MM.1S (cell line): ENCODE measurements around the gene KLF9.

Source experiments
- DNase-seq: peaks from one replicate; pipeline ENCODE4 v3.0.0-alpha.2; 2015
- H2AFZ ChIP-seq: fragments of 300-600 bp; sonication (generic); 2 replicates; pipeline ENCODE4 v1.6.0; 2016; ENCODE audit warnings: antibody characterized with exemption, low read length
- H3F3A ChIP-seq: fragments of 300-600 bp; sonication (generic); 2 replicates; pipeline ENCODE4 v1.6.1; 2016; ENCODE audit warnings: mild to moderate bottlenecking, antibody characterized with exemption, low read length, moderate library complexity, mixed read lengths; ENCODE audit not compliant: insufficient read depth
- H3K27ac ChIP-seq: fragments of 300-600 bp; sonication (generic); 2 replicates; pipeline ENCODE4 v1.5.1; 2016; ENCODE audit warnings: mild to moderate bottlenecking, low read length
- H3K27me3 ChIP-seq: fragments of 300-600 bp; sonication (generic); replicated peaks from 2 replicates; pipeline ENCODE4 v1.6.0; 2016; ENCODE audit warnings: low read length; ENCODE audit not compliant: insufficient read depth
- H3K36me3 ChIP-seq: fragments of 300-600 bp; sonication (generic); replicated peaks from 2 replicates; pipeline ENCODE4 v1.6.1; 2016; ENCODE audit warnings: mild to moderate bottlenecking, low read length, mixed read lengths; ENCODE audit not compliant: insufficient read depth
- H3K4me1 ChIP-seq: fragments of 300-600 bp; sonication (generic); 2 replicates; pipeline ENCODE4 v1.6.1; 2016; ENCODE audit warnings: low read length, mixed read lengths
- H3K4me2 ChIP-seq: fragments of 300-600 bp; sonication (generic); 2 replicates; pipeline ENCODE4 v1.6.0; 2016; ENCODE audit warnings: low read depth, low read length
- H3K4me3 ChIP-seq: fragments of 300-600 bp; sonication (generic); 2 replicates; pipeline ENCODE4 v1.5.1; 2016; ENCODE audit warnings: low read length, mixed read lengths
- H3K79me2 ChIP-seq: fragments of 300-600 bp; sonication (generic); 2 replicates; pipeline ENCODE4 v1.6.1; 2016; ENCODE audit warnings: mixed run types, low read length, mixed read lengths
- H3K9ac ChIP-seq: fragments of 300-600 bp; sonication (generic); 2 replicates; pipeline ENCODE4 v1.6.1; 2016; ENCODE audit warnings: low read length, mixed read lengths
- H3K9me2 ChIP-seq: fragments of 300-600 bp; sonication (generic); replicated peaks from 2 replicates; pipeline ENCODE4 v1.6.1; 2016; ENCODE audit warnings: mild to moderate bottlenecking, low read length, mixed read lengths; ENCODE audit not compliant: insufficient read depth
- H3K9me3 ChIP-seq: fragments of 300-600 bp; sonication (generic); replicated peaks from 2 replicates; pipeline ENCODE4 v1.6.1; 2016; ENCODE audit warnings: mild to moderate bottlenecking, low read length, mixed read lengths; ENCODE audit not compliant: insufficient read depth
- H4K20me1 ChIP-seq: fragments of 300-600 bp; sonication (generic); 2 replicates; pipeline ENCODE4 v1.6.1; 2016; ENCODE audit warnings: mild to moderate bottlenecking, low read length, moderate library complexity, mixed read lengths; ENCODE audit not compliant: insufficient read depth
- CTCF ChIP-seq: fragments of 300-600 bp; sonication (generic); IDR thresholded peaks from 2 replicates; pipeline ENCODE4 v1.5.1; 2016; ENCODE audit warnings: antibody characterized with exemption, low read length, mixed read lengths
- EZH2 ChIP-seq: fragments of 300-600 bp; sonication (generic); optimal IDR thresholded peaks from 2 replicates; pipeline ENCODE3; 2017; ENCODE audit warnings: low read depth, mild to moderate bottlenecking, antibody characterized with exemption, low read length, mixed read lengths
- EZH2phosphoT487 ChIP-seq: fragments of 300-600 bp; sonication (generic); IDR thresholded peaks from 2 replicates; pipeline ENCODE4 v1.6.1; 2018; ENCODE audit warnings: antibody characterized with exemption, low read length

The KLF9 gene

GRCh38 chr9:70429899-70430298 is 15.4 kb upstream of the KLF9 start:
- no peaks in the 10 kb centered on the region for H3K9me3 ChIP-seq
- no peak for DNase-seq
- no peaks in the 10 kb centered on the region for H3K79me2 ChIP-seq
- no peaks in the 10 kb centered on the region for H3K4me1 ChIP-seq
- no peaks in the 10 kb centered on the region for H3K36me3 ChIP-seq
- no peak overlapping the region for H2AFZ ChIP-seq
- H3K4me2 ChIP-seq: no peak overlapping the region
- no peak overlapping the region for H3K27ac ChIP-seq
- no peak overlapping the region for H3K4me3 ChIP-seq
- H3K9me2 ChIP-seq: no peaks in the 10 kb centered on the region
- no peak overlapping the region for H3K9ac ChIP-seq
- TF ChIP-seq CTCF (no peak), EZH2 (no peak), EZH2phosphoT487 (no peak)
- H4K20me1 ChIP-seq: no peaks in the 10 kb centered on the region
- no peaks in the 10 kb centered on the region for H3K27me3 ChIP-seq
- H3F3A ChIP-seq: no peaks in the 10 kb centered on the region

DNA sequence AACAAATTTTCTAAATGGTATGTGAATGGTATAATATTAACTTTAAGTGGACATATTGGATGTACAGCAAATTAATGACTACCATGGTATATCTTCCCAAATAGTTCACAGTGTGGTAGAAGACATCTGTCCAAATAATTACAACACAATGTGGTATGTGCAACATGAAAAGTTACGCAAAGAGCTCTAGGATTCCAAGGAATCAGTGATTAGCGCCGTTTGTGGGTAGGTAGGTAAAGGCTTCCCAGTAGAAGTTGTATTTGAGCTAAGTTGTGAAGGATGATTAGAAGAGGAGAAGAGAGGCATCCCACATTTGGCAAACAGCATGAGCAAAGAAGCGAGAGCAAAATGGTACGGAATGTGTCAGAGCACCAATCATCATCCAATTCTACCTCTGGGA is 14.3 kb upstream of the KLF9 start:
- Histone ChIP-seq H4K20me1 (no peaks in the 10 kb centered on the region), H3K9ac (no peak overlapping the region), H3K36me3 (no peaks in the 10 kb centered on the region), H2AFZ (no peak overlapping the region), H3K9me2 (no peaks in the 10 kb centered on the region), H3K27ac (no peak overlapping the region), H3K79me2 (no peaks in the 10 kb centered on the region), H3K4me1 (no peaks in the 10 kb centered on the region), H3F3A (no peaks in the 10 kb centered on the region), H3K4me3 (no peak overlapping the region), H3K27me3 (no peaks in the 10 kb centered on the region), H3K9me3 (no peaks in the 10 kb centered on the region), H3K4me2 (no peak overlapping the region)
- no peak for DNase-seq
- no peak for TF ChIP-seq EZH2
- no peak for TF ChIP-seq EZH2phosphoT487
- TF ChIP-seq CTCF: no peak

DNA sequence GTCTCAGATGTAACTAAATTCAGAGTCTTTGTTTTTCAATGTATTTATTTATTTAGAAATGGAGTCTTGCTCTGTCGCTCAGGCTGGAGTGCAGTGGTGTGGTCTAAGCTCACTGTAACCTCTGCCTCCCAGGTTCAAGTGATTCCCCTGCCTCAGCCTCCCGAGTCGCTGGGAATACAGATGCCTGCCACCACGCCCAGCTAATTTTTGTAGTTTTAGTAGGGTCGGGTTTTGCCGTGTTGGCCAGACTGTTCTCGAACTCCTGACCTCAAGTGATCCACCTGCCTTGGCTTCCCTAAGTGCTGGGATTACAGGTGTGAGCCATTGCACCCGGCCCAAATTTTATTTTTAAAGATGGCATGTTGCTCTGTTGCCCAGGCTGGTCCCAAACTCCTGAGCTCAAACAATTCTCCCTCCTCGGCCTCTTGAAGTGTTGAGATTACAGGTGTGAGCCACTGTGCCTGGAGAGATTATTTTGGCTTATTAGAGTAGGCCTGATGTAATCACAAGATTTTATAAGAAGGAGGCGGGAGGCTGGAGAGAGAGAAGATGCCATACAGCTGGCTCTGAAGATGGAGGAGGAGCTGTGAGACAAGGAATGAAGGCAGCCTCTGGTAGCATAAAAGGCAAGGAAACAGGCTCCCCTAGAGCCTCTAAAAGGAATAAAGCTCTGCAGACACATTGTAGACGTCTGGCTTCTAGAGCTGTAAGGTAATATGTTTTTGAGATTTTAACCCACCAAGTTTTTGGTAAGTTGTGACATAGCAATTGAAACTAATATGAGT is 12.9 kb upstream of the KLF9 start:
- Histone ChIP-seq H3K4me3 (no peak overlapping the region), H4K20me1 (no peaks in the 10 kb centered on the region), H3K36me3 (no peaks in the 10 kb centered on the region), H3K4me2 (no peak overlapping the region), H3K9me2 (no peaks in the 10 kb centered on the region), H3K4me1 (no peaks in the 10 kb centered on the region), H2AFZ (no peak overlapping the region), H3K9ac (no peak overlapping the region), H3F3A (no peaks in the 10 kb centered on the region), H3K79me2 (no peaks in the 10 kb centered on the region), H3K9me3 (no peaks in the 10 kb centered on the region), H3K27me3 (no peaks in the 10 kb centered on the region), H3K27ac (no peak overlapping the region)
- TF ChIP-seq CTCF: no peak
- TF ChIP-seq EZH2: no peak
- TF ChIP-seq EZH2phosphoT487: no peak
- no peak for DNase-seq
